Loucy (cell line): Measurements from ENCODE around the gene MGAT5.

ENCODE experiments used
- EZH2phosphoT487 ChIP-seq: fragments of 200-600 bp; IDR thresholded peaks from 2 replicates; pipeline ENCODE4 v1.6.1; 2018; ENCODE audit warnings: antibody characterized with exemption, mild to moderate bottlenecking, moderate library complexity, borderline replicate concordance
- TF ChIP-seq, protein P1 (sequence below): fragments of 200-600 bp; sonication (generic); conservative IDR thresholded peaks from 2 replicates; pipeline ENCODE4 v1.5.1; 2014; ENCODE audit warnings: mild to moderate bottlenecking, antibody characterized with exemption, low read length

DNA sequence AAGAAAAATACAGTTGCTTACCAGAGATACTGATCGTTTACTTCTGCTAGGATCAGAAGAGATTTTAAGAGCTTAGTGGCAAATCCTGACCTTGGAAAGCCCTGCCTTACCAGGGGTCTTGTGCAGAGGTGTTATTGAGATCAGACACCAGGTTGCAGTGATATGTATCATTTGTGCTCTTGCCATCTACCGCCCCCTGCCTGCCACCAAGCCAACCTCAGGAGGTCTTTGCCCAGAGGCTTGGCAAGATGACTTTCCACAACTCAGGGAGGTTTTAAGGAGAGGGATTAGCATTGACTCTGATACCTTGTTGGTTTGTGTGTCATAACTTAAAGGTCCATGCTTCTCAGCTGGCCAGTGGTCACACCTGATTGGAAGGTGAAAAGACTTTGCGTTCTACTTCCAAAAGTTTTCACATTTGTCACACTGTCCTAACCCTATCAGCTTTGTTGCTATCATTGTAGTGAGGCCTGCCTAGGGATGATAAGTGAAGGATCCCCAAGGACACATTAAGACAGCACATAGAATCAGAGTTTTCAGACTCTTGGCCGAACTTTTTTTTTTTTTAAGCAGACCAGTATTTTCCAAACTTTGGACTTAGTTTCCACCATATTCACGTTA lies 46.2 kb upstream of the MGAT5 start:
- no peak for TF ChIP-seq EZH2phosphoT487
- TF ChIP-seq, protein P1, sequence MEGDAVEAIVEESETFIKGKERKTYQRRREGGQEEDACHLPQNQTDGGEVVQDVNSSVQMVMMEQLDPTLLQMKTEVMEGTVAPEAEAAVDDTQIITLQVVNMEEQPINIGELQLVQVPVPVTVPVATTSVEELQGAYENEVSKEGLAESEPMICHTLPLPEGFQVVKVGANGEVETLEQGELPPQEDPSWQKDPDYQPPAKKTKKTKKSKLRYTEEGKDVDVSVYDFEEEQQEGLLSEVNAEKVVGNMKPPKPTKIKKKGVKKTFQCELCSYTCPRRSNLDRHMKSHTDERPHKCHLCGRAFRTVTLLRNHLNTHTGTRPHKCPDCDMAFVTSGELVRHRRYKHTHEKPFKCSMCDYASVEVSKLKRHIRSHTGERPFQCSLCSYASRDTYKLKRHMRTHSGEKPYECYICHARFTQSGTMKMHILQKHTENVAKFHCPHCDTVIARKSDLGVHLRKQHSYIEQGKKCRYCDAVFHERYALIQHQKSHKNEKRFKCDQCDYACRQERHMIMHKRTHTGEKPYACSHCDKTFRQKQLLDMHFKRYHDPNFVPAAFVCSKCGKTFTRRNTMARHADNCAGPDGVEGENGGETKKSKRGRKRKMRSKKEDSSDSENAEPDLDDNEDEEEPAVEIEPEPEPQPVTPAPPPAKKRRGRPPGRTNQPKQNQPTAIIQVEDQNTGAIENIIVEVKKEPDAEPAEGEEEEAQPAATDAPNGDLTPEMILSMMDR = peak; percentile 89
